ENCODE results near the gene TIMP4. TPM values are rescaled to one million over a fixed set of nuclear protein-coding genes. Genes with fewer than 3 reads are reported as not detected.
A peak's percentile ranks its signal among the peaks of the same experiment; 100 is the strongest.

TIMP4 gene
- total RNA-seq, 1 donor from 2014 or later = 78.9 TPM

DNA sequence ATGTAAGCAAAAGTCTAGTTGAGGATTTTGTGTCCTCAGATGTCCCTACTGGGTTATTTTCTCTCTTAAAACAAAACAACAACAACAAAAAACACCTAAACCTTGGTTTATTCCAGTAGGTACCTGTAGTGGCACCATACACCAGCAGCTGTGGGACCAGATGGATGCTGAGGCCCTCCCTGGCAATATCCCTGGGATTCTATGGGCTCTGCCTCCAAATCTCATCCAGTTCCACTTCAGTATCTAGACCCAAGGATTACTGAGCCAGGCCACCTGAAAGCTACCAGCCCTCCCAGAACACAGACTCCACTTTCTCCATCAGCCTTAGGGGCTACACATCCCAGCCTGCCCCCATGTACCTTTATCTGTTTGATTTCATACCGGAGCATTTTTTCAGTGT is 1.7 kb downstream of the TIMP4 start:
- H3K4me1 ChIP-seq = peaks cover 0 to 12% of the 10 kb centered on the region in 2 donors
- TF ChIP-seq, protein P1, sequence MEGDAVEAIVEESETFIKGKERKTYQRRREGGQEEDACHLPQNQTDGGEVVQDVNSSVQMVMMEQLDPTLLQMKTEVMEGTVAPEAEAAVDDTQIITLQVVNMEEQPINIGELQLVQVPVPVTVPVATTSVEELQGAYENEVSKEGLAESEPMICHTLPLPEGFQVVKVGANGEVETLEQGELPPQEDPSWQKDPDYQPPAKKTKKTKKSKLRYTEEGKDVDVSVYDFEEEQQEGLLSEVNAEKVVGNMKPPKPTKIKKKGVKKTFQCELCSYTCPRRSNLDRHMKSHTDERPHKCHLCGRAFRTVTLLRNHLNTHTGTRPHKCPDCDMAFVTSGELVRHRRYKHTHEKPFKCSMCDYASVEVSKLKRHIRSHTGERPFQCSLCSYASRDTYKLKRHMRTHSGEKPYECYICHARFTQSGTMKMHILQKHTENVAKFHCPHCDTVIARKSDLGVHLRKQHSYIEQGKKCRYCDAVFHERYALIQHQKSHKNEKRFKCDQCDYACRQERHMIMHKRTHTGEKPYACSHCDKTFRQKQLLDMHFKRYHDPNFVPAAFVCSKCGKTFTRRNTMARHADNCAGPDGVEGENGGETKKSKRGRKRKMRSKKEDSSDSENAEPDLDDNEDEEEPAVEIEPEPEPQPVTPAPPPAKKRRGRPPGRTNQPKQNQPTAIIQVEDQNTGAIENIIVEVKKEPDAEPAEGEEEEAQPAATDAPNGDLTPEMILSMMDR (IDR thresholded peaks at IDR 0.05) = no peak
- no peaks in the 10 kb centered on the region for H3K9me3 ChIP-seq
- DNase-seq (ENCODE audit: low spot score in 2 of 2) = no peak
- H3K36me3 ChIP-seq = peaks cover 0 to 5% of the 10 kb centered on the region in 2 donors
- no peak overlapping the region for H3K27ac ChIP-seq
- no peaks in the 10 kb centered on the region for H3K27me3 ChIP-seq
- intact Hi-C loops (cut with DNase I) = no loop called here
- H3K4me3 ChIP-seq = no peak overlapping the region

DNA sequence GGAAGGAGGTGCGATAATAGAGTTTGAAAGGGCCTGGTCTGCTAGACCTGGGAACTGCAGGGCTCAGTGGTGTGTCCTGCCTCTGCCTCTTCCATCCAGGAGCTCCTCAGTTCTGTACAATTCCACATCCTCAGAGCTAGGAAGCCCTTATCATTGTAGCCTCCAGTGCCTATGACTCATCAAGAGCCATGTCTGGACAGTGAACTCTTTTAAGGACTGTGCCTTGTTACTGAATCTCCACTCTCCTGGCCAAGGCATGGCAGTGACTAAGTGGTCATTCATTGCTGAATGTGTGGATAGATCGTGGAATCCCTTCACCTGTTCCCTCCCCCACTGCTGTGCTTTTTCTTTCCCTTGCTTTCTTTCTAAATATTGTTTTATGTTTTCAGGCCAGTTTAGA is 2.9 kb downstream of the TIMP4 start:
- intact Hi-C loops (cut with DNase I) = loop anchor here (1.0 kb wide), 1 partner anchor 12 kb away; no protein-coding TSS in a partner anchor
- no peaks in the 10 kb centered on the region for H3K9me3 ChIP-seq
- TF ChIP-seq, protein P1 (IDR thresholded peaks at IDR 0.05) = no peak
- peaks cover 0 to 12% of the 10 kb centered on the region in 2 donors for H3K4me1 ChIP-seq
- no peak overlapping the region for H3K4me3 ChIP-seq
- no peaks in the 10 kb centered on the region for H3K27me3 ChIP-seq
- H3K27ac ChIP-seq = peak overlapping the region; percentile 36 to 45
- peaks cover 0 to 5% of the 10 kb centered on the region in 2 donors for H3K36me3 ChIP-seq
- DNase-seq (ENCODE audit: low spot score in 2 of 2) = peak; percentile 46 to 79

DNA sequence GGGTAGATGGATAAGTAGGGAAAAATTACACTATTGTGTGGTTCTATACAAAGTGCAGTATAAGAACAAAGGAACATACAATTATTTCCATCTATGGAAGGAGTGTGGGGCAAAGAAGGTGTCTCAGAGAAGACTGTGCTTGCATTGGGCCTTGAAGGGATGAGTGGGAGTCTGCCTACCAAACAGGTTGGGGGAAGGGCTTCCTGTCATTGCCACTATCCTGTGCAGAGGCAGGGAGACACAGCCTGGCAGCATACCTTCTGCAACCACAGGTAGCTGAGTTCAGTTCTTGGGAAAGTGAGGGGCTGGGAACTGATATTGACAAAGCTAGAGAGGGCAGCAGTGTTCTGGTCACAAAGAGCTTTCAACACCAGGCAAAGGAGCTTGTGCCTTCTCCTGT is 3.4 kb downstream of the TIMP4 start:
- intact Hi-C loops (cut with DNase I) = loop anchor here (1.0 kb wide), 1 partner anchor 11 kb away; no protein-coding TSS in a partner anchor
- TF ChIP-seq, protein P1 (IDR thresholded peaks at IDR 0.05) = no peak
- no peak for DNase-seq (ENCODE audit: low spot score in 2 of 2)
- no peaks in the 10 kb centered on the region for H3K27me3 ChIP-seq
- no peaks in the 10 kb centered on the region for H3K9me3 ChIP-seq
- H3K4me3 ChIP-seq = no peak overlapping the region
- H3K27ac ChIP-seq = peak overlapping the region; percentile 36 to 45
- H3K36me3 ChIP-seq = peaks cover 0 to 5% of the 10 kb centered on the region in 2 donors
- H3K4me1 ChIP-seq = peaks cover 0 to 12% of the 10 kb centered on the region in 2 donors

DNA sequence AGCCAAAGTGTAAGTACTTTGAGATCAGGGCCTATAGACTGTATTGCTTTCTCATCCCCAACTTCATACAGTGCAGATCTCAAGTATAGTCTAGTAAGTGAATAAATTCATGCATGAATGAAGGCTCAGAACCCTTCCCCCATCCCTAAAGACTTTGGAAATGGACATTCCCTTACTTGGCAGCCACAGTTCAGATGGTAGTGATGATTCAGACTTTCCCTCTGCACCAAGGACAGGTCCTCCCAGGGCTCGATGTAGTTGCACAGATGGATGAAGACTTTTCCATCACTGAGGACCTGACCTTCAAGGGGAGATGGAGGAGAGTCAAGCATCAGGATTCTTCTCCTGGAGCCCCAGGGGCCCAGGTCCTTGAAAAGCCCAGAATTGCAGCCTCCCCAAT is 4.6 kb downstream of the TIMP4 start:
- H3K4me3 ChIP-seq = no peak overlapping the region
- H3K4me1 ChIP-seq = peaks cover under 1 to 8% of the 10 kb centered on the region in 2 donors
- TF ChIP-seq, protein P1 (IDR thresholded peaks at IDR 0.05) = no peak
- no peak for DNase-seq (ENCODE audit: low spot score in 2 of 2)
- H3K27me3 ChIP-seq = no peaks in the 10 kb centered on the region
- H3K27ac ChIP-seq = no peak overlapping the region
- H3K36me3 ChIP-seq = peaks cover 0 to 5% of the 10 kb centered on the region in 2 donors
- no peaks in the 10 kb centered on the region for H3K9me3 ChIP-seq
- intact Hi-C loops (cut with DNase I) = no loop called here

DNA sequence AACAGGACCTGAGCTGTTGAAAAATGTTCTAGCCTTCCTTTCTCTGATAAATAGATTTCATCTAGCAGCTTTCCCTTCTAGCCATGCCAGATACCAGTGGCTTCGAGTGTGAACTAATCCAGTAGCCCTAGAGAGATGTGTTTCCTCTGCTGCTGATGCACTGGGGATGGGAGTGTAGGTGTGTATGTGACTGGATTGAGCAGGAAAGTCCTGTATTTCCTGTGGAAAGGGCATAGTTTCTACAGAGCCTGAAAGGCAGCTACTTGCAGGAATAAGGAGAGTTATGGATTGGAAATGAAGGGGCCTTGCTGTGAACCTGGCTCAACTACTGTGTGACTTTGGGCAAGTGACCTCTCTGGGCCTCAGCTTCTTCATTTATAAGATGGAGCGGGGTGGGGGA is 8.6 kb downstream of the TIMP4 start:
- Histone ChIP-seq H3K4me3 (no peak overlapping the region), H3K9me3 (no peaks in the 10 kb centered on the region), H3K27ac (no peak overlapping the region), H3K27me3 (no peaks in the 10 kb centered on the region), H3K4me1 (peaks cover 9 to 26% of the 10 kb centered on the region in 2 donors), H3K36me3 (peaks cover 0 to 5% of the 10 kb centered on the region in 2 donors)
- TF ChIP-seq, protein P1 (IDR thresholded peaks at IDR 0.05) = no peak
- DNase-seq (ENCODE audit: low spot score in 2 of 2) = no peak
- intact Hi-C loops (cut with DNase I) = no loop called here

DNA sequence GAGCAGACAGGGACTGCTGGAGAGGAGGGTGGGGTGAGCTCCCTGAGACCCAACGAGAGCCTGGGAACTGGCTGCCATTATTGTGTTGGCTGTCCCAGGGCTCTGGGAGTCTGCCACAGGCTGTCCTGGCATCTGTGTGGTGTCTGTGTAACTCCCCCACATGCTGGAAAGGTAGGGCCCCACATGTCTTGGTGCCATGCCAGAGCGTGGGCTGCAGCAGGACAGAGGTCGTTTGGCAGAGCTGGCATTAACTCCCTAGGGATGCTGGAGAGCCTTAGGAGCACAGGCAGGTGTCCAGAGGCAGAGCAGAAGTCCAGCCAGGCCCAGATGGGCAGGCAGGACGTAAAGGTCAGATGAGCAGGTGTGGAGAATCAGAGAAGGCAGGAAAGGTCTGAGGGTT is 9.7 kb downstream of the TIMP4 start:
- H3K27ac ChIP-seq = peak overlapping the region in 1 of 2 donors; percentile 6
- intact Hi-C loops (cut with DNase I) = no loop called here
- TF ChIP-seq, protein P1 (IDR thresholded peaks at IDR 0.05) = no peak

More for the DNA sequence above, 9.7 kb downstream of the TIMP4 start:
- H3K4me3 ChIP-seq = no peak overlapping the region
- no peaks in the 10 kb centered on the region for H3K9me3 ChIP-seq
- no peak for DNase-seq (ENCODE audit: low spot score in 2 of 2)
- no peaks in the 10 kb centered on the region for H3K27me3 ChIP-seq
- H3K4me1 ChIP-seq = peaks cover 17 to 33% of the 10 kb centered on the region in 2 donors
- H3K36me3 ChIP-seq = peaks cover 0 to 5% of the 10 kb centered on the region in 2 donors
